ENCODE results near the gene CDC42EP3.

DNA sequence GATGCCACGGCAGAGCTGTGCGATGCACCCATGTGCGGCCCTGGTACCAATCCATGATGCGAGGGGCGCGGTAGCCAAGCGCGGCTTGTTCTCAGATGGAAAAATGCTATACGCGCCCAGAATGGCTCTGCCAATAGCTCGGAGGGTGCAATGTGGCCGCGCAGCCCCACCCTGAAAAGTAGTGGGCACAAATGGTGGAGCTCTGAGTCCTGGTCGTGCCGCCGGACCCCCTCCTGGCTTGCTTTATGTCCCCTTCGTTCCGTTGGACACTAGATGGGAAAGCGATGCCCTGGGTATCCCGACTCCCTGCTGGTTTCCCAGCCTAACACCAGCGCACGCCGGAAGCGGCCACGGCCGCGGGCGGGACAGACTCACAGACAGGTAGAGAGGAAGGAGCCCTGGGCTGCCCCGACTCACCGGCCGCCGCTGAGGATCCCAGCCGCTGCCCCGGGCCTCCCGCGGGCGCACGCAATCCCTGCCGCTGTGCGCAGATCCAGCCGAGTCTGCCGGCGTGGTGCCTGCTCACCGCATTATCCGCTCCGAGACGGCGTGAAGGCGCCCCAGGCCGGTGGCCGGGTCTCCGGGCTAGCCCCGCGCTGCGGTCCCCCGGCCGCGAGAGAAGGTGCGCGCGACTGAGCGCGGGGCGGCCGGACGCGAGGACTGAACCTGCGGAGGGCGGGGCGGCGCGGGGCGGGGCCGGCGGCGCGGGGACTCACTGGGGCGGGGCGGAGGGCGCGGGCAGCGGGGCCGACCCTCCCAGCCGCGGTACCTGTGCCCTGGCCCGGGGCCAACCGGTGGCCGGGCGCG lies at the start of gene CDC42EP3:
- TF ChIP-seq, protein P1, sequence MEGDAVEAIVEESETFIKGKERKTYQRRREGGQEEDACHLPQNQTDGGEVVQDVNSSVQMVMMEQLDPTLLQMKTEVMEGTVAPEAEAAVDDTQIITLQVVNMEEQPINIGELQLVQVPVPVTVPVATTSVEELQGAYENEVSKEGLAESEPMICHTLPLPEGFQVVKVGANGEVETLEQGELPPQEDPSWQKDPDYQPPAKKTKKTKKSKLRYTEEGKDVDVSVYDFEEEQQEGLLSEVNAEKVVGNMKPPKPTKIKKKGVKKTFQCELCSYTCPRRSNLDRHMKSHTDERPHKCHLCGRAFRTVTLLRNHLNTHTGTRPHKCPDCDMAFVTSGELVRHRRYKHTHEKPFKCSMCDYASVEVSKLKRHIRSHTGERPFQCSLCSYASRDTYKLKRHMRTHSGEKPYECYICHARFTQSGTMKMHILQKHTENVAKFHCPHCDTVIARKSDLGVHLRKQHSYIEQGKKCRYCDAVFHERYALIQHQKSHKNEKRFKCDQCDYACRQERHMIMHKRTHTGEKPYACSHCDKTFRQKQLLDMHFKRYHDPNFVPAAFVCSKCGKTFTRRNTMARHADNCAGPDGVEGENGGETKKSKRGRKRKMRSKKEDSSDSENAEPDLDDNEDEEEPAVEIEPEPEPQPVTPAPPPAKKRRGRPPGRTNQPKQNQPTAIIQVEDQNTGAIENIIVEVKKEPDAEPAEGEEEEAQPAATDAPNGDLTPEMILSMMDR (IDR thresholded peaks at IDR 0.05): no peak
- no peak for TF ChIP-seq EZH2 (IDR thresholded peaks at IDR 0.05; ENCODE audit: borderline replicate concordance, insufficient read depth, low read depth, low read length, poor library complexity, severe bottlenecking)
